ENCODE data around the gene C17orf67. TPM values are rescaled to one million over a fixed set of nuclear protein-coding genes. Genes with fewer than 3 reads are reported as not detected.

C17orf67 gene
- total and polyA plus RNA-seq, 9 of the 15 experiments (the other 6 are each of a cell fraction or from before 2014, with no cell fraction given): 0.07 to 1.7 (median 0.59) TPM

DNA sequence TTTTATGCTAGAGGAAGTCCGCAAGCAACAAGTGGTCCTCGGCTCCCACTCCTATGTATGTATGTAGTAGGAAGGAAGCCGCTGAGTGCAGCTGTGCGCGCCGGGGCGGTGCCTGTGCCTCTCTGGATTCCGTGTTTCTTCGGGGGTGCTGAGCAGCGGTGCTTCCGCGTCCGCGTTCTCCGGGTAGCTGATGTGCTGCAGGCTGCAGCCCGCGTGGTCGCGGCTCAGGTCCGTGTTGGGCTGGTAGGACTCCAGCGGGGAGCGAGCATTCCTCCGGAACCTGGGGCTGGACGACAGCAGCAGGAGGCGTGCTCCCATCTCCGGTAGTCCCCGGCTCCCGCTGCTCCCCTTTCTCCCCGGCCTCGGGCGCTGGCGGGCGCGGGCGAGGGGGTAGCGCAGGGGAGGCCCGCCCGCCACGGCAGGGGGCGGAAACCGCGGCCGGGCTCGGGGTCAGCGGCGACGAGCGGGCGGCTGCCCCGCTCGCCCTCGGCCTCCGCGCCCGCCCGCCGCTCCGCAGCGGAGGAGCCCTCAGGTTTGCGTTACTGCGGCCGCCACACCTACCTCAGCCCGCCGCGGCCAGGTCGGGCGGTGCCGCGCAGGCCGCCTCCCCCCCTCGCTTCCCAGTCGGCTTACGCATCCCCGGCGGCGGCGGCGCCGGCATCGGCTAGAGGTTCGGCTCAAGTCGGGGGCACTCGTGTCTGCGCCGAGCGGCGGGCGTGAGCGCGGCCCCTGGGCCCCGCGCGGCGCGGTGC lies 487 bp downstream of the C17orf67 start (continued):
- TF ChIP-seq FUS (optimal IDR thresholded peaks at IDR 0.05; ENCODE audit: low read depth, low read length): peak; percentile 7
- no peak for TF ChIP-seq NUFIP1 (IDR thresholded peaks at IDR 0.05; ENCODE audit: partially characterized antibody)
- TF ChIP-seq PRPF4 (IDR thresholded peaks at IDR 0.05; ENCODE audit: insufficient read depth, low read depth, low read length, poor library complexity, severe bottlenecking): no peak
- no peak for TF ChIP-seq LARP7 (IDR thresholded peaks at IDR 0.05)
- TF ChIP-seq, protein P1, sequence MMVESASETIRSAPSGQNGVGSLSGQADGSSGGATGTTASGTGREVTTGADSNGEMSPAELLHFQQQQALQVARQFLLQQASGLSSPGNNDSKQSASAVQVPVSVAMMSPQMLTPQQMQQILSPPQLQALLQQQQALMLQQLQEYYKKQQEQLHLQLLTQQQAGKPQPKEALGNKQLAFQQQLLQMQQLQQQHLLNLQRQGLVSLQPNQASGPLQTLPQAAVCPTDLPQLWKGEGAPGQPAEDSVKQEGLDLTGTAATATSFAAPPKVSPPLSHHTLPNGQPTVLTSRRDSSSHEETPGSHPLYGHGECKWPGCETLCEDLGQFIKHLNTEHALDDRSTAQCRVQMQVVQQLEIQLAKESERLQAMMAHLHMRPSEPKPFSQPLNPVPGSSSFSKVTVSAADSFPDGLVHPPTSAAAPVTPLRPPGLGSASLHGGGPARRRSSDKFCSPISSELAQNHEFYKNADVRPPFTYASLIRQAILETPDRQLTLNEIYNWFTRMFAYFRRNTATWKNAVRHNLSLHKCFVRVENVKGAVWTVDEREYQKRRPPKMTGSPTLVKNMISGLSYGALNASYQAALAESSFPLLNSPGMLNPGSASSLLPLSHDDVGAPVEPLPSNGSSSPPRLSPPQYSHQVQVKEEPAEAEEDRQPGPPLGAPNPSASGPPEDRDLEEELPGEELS (CRISPR knock-in tag; IDR thresholded peaks at IDR 0.05; ENCODE audit: borderline replicate concordance): no peak
- peak; percentile 55 for TF ChIP-seq CXXC5 (CRISPR knock-in tag; IDR thresholded peaks at IDR 0.05)
- peak; percentile 77 for TF ChIP-seq ELF1 (tag; IDR thresholded peaks at IDR 0.05)
- TF ChIP-seq, protein P2, sequence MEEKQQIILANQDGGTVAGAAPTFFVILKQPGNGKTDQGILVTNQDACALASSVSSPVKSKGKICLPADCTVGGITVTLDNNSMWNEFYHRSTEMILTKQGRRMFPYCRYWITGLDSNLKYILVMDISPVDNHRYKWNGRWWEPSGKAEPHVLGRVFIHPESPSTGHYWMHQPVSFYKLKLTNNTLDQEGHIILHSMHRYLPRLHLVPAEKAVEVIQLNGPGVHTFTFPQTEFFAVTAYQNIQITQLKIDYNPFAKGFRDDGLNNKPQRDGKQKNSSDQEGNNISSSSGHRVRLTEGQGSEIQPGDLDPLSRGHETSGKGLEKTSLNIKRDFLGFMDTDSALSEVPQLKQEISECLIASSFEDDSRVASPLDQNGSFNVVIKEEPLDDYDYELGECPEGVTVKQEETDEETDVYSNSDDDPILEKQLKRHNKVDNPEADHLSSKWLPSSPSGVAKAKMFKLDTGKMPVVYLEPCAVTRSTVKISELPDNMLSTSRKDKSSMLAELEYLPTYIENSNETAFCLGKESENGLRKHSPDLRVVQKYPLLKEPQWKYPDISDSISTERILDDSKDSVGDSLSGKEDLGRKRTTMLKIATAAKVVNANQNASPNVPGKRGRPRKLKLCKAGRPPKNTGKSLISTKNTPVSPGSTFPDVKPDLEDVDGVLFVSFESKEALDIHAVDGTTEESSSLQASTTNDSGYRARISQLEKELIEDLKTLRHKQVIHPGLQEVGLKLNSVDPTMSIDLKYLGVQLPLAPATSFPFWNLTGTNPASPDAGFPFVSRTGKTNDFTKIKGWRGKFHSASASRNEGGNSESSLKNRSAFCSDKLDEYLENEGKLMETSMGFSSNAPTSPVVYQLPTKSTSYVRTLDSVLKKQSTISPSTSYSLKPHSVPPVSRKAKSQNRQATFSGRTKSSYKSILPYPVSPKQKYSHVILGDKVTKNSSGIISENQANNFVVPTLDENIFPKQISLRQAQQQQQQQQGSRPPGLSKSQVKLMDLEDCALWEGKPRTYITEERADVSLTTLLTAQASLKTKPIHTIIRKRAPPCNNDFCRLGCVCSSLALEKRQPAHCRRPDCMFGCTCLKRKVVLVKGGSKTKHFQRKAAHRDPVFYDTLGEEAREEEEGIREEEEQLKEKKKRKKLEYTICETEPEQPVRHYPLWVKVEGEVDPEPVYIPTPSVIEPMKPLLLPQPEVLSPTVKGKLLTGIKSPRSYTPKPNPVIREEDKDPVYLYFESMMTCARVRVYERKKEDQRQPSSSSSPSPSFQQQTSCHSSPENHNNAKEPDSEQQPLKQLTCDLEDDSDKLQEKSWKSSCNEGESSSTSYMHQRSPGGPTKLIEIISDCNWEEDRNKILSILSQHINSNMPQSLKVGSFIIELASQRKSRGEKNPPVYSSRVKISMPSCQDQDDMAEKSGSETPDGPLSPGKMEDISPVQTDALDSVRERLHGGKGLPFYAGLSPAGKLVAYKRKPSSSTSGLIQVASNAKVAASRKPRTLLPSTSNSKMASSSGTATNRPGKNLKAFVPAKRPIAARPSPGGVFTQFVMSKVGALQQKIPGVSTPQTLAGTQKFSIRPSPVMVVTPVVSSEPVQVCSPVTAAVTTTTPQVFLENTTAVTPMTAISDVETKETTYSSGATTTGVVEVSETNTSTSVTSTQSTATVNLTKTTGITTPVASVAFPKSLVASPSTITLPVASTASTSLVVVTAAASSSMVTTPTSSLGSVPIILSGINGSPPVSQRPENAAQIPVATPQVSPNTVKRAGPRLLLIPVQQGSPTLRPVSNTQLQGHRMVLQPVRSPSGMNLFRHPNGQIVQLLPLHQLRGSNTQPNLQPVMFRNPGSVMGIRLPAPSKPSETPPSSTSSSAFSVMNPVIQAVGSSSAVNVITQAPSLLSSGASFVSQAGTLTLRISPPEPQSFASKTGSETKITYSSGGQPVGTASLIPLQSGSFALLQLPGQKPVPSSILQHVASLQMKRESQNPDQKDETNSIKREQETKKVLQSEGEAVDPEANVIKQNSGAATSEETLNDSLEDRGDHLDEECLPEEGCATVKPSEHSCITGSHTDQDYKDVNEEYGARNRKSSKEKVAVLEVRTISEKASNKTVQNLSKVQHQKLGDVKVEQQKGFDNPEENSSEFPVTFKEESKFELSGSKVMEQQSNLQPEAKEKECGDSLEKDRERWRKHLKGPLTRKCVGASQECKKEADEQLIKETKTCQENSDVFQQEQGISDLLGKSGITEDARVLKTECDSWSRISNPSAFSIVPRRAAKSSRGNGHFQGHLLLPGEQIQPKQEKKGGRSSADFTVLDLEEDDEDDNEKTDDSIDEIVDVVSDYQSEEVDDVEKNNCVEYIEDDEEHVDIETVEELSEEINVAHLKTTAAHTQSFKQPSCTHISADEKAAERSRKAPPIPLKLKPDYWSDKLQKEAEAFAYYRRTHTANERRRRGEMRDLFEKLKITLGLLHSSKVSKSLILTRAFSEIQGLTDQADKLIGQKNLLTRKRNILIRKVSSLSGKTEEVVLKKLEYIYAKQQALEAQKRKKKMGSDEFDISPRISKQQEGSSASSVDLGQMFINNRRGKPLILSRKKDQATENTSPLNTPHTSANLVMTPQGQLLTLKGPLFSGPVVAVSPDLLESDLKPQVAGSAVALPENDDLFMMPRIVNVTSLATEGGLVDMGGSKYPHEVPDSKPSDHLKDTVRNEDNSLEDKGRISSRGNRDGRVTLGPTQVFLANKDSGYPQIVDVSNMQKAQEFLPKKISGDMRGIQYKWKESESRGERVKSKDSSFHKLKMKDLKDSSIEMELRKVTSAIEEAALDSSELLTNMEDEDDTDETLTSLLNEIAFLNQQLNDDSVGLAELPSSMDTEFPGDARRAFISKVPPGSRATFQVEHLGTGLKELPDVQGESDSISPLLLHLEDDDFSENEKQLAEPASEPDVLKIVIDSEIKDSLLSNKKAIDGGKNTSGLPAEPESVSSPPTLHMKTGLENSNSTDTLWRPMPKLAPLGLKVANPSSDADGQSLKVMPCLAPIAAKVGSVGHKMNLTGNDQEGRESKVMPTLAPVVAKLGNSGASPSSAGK (IDR thresholded peaks at IDR 0.05): peak; percentile 40; the same call in 1 of the 2 replicates
- TF ChIP-seq MIER1 (IDR thresholded peaks at IDR 0.05; ENCODE audit: low read depth): no peak
- TF ChIP-seq L3MBTL2 (IDR thresholded peaks at IDR 0.05): 0 out of 2 replicates have a peak, but pooled peaks have one; percentile 34
- TF ChIP-seq ZC3H8 (IDR thresholded peaks at IDR 0.05): no peak
- no peak for TF ChIP-seq NCOA6 (IDR thresholded peaks at IDR 0.05)
- no peak for TF ChIP-seq KDM4B (IDR thresholded peaks at IDR 0.05; ENCODE audit: borderline replicate concordance in 2 of 2, low read depth in 1 of 2)

All from K562 (cell line).